Vagina (tissue), 2 donors: ENCODE results near the gene C7orf57.

Experiments used
- POLR2A ChIP-seq, 2 donors: fragments of 450-650 bp; IDR thresholded peaks; one replicate each; pipeline ENCODE4 v1.6.1; 2017; ENCODE audit warnings: antibody characterized with exemption in 2 of 2, mild to moderate bottlenecking in 2 of 2, moderate library complexity in 2 of 2
- POLR2AphosphoS5 ChIP-seq, 2 donors: sonication (generic); formaldehyde crosslinking; IDR thresholded peaks; one replicate each; pipeline ENCODE4 v1.9.0; 2017; ENCODE audit warnings: antibody characterized with exemption in 2 of 2, mild to moderate bottlenecking in 2 of 2, low read depth in 1 of 2; ENCODE audit not compliant: insufficient read depth in 1 of 2
- TF ChIP-seq, protein P1 (sequence below), 3 experiments: fragments of 450-650 bp in 2 of 3; fragments of 200-600 bp in 1 of 3; sonication (generic) in 1 of 3; IDR thresholded peaks; one replicate each; pipeline ENCODE4 v1.5.1; 2017 to 2019; ENCODE audit warnings: antibody characterized with exemption in 3 of 3, mild to moderate bottlenecking in 2 of 3, moderate library complexity in 2 of 3

DNA sequence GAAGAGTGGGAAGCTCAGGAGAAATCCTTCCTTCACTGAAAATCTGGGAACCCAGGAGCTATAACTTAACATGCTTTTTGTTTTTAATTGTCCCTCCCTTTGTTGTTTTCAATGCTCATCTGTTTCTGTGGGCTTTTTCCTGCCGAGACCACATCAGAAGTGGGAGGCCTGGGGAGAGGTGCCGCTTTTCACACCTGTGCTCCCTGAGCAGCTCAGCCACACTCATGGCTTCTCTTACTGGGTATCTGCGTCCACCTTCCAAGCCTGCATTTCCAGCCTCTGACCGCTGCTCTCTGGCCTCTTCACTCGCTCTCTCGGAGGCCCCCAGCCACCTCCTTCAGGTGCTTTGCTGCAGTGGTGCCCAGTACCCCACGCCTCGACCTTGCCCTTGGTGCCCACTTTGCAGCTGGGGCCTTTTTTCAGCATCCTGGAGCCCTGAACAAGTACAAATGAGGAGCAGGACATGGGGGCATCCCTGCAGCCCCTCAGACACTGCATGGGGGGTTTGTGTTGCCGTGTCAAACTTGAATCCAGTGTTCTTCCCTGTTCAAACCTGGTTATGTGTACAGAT, 9.9 kb downstream of the C7orf57 start:
- TF ChIP-seq POLR2AphosphoS5 (IDR thresholded peaks at IDR 0.05; ENCODE audit: insufficient read depth in 1 of 2, low read depth in 1 of 2) = no peak
- TF ChIP-seq, protein P1, sequence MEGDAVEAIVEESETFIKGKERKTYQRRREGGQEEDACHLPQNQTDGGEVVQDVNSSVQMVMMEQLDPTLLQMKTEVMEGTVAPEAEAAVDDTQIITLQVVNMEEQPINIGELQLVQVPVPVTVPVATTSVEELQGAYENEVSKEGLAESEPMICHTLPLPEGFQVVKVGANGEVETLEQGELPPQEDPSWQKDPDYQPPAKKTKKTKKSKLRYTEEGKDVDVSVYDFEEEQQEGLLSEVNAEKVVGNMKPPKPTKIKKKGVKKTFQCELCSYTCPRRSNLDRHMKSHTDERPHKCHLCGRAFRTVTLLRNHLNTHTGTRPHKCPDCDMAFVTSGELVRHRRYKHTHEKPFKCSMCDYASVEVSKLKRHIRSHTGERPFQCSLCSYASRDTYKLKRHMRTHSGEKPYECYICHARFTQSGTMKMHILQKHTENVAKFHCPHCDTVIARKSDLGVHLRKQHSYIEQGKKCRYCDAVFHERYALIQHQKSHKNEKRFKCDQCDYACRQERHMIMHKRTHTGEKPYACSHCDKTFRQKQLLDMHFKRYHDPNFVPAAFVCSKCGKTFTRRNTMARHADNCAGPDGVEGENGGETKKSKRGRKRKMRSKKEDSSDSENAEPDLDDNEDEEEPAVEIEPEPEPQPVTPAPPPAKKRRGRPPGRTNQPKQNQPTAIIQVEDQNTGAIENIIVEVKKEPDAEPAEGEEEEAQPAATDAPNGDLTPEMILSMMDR (IDR thresholded peaks at IDR 0.05) = no peak
- no peak for TF ChIP-seq POLR2A (IDR thresholded peaks at IDR 0.05)
